Stimulated activated naive CD8-positive, alpha-beta T cell treated with anti-CD3 and anti-CD28 coated beads, Interleukin-15, amount 100 ng/mL, for 72 hours (primary cell): ENCODE results near the gene PPOX.

ENCODE experiments used
- ATAC-seq: fragments of 150-1000 bp; cut with Tn5 transposase; 2 replicates; pipeline ENCODE4 v1.10.0; 2021; ENCODE audit warnings: mild to moderate bottlenecking, moderate library complexity
- DNase-seq, 2 donors: peaks; one replicate each; pipeline ENCODE4 v3.0.0; 2021 to 2022
- H3K27ac Mint-ChIP-seq, 2 donors: one replicate each; pipeline ENCODE4 v1.8.0; 2022; ENCODE audit warnings: mild to moderate bottlenecking in 2 of 2, mixed read lengths in 2 of 2, moderate library complexity in 2 of 2
- H3K27me3 Mint-ChIP-seq: one replicate; pipeline ENCODE4 v1.8.0; 2022; ENCODE audit warnings: mixed read lengths
- H3K4me1 Mint-ChIP-seq: one replicate; pipeline ENCODE4 v1.8.0; 2022; ENCODE audit warnings: mild to moderate bottlenecking, mixed read lengths
- H3K4me3 Mint-ChIP-seq, 2 donors: one replicate each; pipeline ENCODE4 v1.8.0; 2022; ENCODE audit warnings: mild to moderate bottlenecking in 2 of 2, mixed read lengths in 2 of 2, moderate library complexity in 1 of 2
- H3K9me3 Mint-ChIP-seq, 2 donors: one replicate each; pipeline ENCODE4 v1.8.0; 2022; ENCODE audit warnings: mixed read lengths in 2 of 2

PPOX gene

GRCh38 chr1:161215076-161215475 lies 48.9 kb downstream of the PPOX start, which contains the start of gene FCER1G:
TSS of gene FCER1G (plus strand) at chr1:161215295. CDS start at chr1:161215322, 27 bp downstream.
- Mint-ChIP-seq H3K4me1 (peaks cover 50% of the 10 kb centered on the region), H3K4me3 (peak within 1 kb of the TSS; percentile 53 to 64), H3K9me3 (no peaks in the 10 kb centered on the region), H3K27ac (peak within 1 kb of the TSS; percentile 42 to 89), H3K27me3 (no peaks in the 10 kb centered on the region)
- DNase-seq, result no peak
- no peak for ATAC-seq

GRCh38 chr1:161216945-161217712 lies 50.9 kb downstream of the PPOX start:
- H3K4me1 Mint-ChIP-seq, result peaks cover 60% of the 10 kb centered on the region
- ATAC-seq (peak; percentile 74), DNase-seq (peak in 1 of 2 donors; percentile 47)
- no peaks in the 10 kb centered on the region for H3K27me3 Mint-ChIP-seq
- H3K9me3 Mint-ChIP-seq, result no peaks in the 10 kb centered on the region
- H3K27ac Mint-ChIP-seq, result peak overlapping the region; percentile 84 to 85
- peak overlapping the region in 1 of 2 donors; percentile 68 for H3K4me3 Mint-ChIP-seq

GRCh38 chr1:161217831-161218230 lies 51.6 kb downstream of the PPOX start:
- ATAC-seq (peak; percentile 15), DNase-seq (no peak)
- H3K27ac Mint-ChIP-seq, result peak overlapping the region; percentile 77 to 88
- peak overlapping the region; percentile 34 to 36 for H3K4me3 Mint-ChIP-seq
- H3K4me1 Mint-ChIP-seq, result peaks cover 62% of the 10 kb centered on the region
- no peaks in the 10 kb centered on the region for H3K27me3 Mint-ChIP-seq
- no peaks in the 10 kb centered on the region for H3K9me3 Mint-ChIP-seq

GRCh38 chr1:161218301-161219077 lies 52.3 kb downstream of the PPOX start:
- DNase-seq (no peak), ATAC-seq (no peak)
- H3K4me1 Mint-ChIP-seq, result peaks cover 65% of the 10 kb centered on the region
- H3K27ac Mint-ChIP-seq, result peak overlapping the region; percentile 77 to 88
- H3K4me3 Mint-ChIP-seq, result peak overlapping the region; percentile 34 to 36
- H3K9me3 Mint-ChIP-seq, result no peaks in the 10 kb centered on the region
- no peaks in the 10 kb centered on the region for H3K27me3 Mint-ChIP-seq

- peak overlapping the region; percentile 20 to 47 for H3K27ac Mint-ChIP-seq
These were observed 53.1 kb downstream of the PPOX start for GRCh38 chr1:161219078-161219892.

GRCh38 chr1:161220002-161220401 lies 53.8 kb downstream of the PPOX start:
- Mint-ChIP-seq H3K27ac (peak overlapping the region in 1 of 2 donors; percentile 21), H3K4me3 (no peak overlapping the region), H3K27me3 (no peaks in the 10 kb centered on the region), H3K4me1 (peaks cover 69% of the 10 kb centered on the region), H3K9me3 (no peaks in the 10 kb centered on the region)
- DNase-seq, result no peak
- no peak for ATAC-seq

More at GRCh38 chr1:161219078-161219892, 53.1 kb downstream of the PPOX start:
- ATAC-seq (no peak), DNase-seq (no peak)
- H3K4me3 Mint-ChIP-seq, result no peak overlapping the region
- no peaks in the 10 kb centered on the region for H3K9me3 Mint-ChIP-seq
- H3K27me3 Mint-ChIP-seq, result no peaks in the 10 kb centered on the region
- H3K4me1 Mint-ChIP-seq, result peaks cover 71% of the 10 kb centered on the region
